ENCODE results near the gene OPRM1. TPM values are rescaled to one million over a fixed set of nuclear protein-coding genes. Genes with fewer than 3 reads are reported as not detected.

OPRM1 gene
- total RNA-seq, 1 experiment from 2014 or later = not detected

DNA sequence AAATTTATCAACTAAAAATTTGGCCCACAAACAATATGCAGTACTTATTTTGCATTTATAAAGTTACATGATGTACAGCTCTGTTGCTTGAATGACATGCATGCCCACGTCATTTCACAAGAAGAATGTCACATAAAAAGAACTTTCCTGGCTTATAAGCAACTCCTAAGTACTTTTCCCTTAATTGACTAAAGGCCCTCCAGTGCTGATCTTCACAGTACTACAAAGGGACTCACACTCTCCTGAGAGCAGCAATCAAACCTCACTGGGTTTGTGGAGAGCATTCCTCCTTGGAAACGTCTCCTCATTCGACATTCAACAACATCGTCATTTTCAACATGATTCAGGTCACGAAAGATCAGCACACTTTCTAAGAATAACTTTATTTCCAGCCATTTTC is 206.5 kb downstream of the OPRM1 start:
- H3K4me1 Mint-ChIP-seq (ENCODE audit: low read depth, unreplicated experiment) = peaks cover 8% of the 10 kb centered on the region
- BruUV-seq (replicated peaks) = no TSS peak
- no peak overlapping the region for H3K4me3 ChIP-seq (ENCODE audit: low read depth, low read length)
- intact Hi-C loops (cut with micrococcal nuclease; ENCODE audit: unreplicated experiment) = no loop called here
- no peak overlapping the region for H3K4me3 Mint-ChIP-seq (ENCODE audit: unreplicated experiment)
- no peaks in the 10 kb centered on the region for H3K9me3 ChIP-seq
- H3K9me3 Mint-ChIP-seq (ENCODE audit: unreplicated experiment) = no peaks in the 10 kb centered on the region
- H3K36me3 ChIP-seq (ENCODE audit: control insufficient read depth, insufficient read depth, low read length) = no peaks in the 10 kb centered on the region
- no peaks in the 10 kb centered on the region; the same call in 1 of the 2 replicates for H3K27me3 ChIP-seq (replicated peaks; ENCODE audit: control insufficient read depth, insufficient read depth, low read length)
- peaks cover 5% of the 10 kb centered on the region for H3K27me3 Mint-ChIP-seq (ENCODE audit: insufficient read depth, unreplicated experiment)
- H3K4me1 ChIP-seq = no peaks in the 10 kb centered on the region
- TF ChIP-seq, protein P1, sequence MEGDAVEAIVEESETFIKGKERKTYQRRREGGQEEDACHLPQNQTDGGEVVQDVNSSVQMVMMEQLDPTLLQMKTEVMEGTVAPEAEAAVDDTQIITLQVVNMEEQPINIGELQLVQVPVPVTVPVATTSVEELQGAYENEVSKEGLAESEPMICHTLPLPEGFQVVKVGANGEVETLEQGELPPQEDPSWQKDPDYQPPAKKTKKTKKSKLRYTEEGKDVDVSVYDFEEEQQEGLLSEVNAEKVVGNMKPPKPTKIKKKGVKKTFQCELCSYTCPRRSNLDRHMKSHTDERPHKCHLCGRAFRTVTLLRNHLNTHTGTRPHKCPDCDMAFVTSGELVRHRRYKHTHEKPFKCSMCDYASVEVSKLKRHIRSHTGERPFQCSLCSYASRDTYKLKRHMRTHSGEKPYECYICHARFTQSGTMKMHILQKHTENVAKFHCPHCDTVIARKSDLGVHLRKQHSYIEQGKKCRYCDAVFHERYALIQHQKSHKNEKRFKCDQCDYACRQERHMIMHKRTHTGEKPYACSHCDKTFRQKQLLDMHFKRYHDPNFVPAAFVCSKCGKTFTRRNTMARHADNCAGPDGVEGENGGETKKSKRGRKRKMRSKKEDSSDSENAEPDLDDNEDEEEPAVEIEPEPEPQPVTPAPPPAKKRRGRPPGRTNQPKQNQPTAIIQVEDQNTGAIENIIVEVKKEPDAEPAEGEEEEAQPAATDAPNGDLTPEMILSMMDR (IDR thresholded peaks at IDR 0.05; ENCODE audit: insufficient read depth in 1 of 2, low read depth in 1 of 2, low read length in 1 of 2, severe bottlenecking in 1 of 2, unreplicated experiment in 1 of 2) = no peak
- no peaks in the 10 kb centered on the region for H3K36me3 Mint-ChIP-seq (ENCODE audit: insufficient read depth, unreplicated experiment)
- CTCF ChIA-PET = no interaction called here
- no peak for DNase-seq
- POLR2A ChIA-PET = no interaction called here
- H3K27ac Mint-ChIP-seq (ENCODE audit: unreplicated experiment) = no peak overlapping the region

DNA sequence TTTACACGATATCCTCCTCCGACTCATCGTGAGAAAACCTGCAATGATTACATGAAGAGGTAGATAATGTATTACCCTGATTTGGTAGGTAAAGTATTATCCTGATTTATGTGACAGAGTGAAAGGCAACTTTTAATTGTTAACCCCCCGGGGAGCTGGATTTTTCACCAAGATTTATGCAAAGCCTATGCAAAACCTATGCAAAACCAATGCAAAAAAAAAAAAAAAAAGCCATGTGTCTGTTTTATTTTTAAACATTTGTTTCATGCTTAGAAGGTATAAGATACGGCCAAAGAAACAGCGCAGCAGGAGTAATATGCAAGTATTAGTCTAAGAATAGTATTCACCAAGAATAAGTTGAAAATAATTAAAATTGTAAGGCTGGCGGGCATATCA is 207.7 kb downstream of the OPRM1 start:
- DNase-seq = no peak
- H3K4me1 Mint-ChIP-seq (ENCODE audit: low read depth, unreplicated experiment) = peaks cover 8% of the 10 kb centered on the region
- TF ChIP-seq, protein P1 (IDR thresholded peaks at IDR 0.05; ENCODE audit: insufficient read depth in 1 of 2, low read depth in 1 of 2, low read length in 1 of 2, severe bottlenecking in 1 of 2, unreplicated experiment in 1 of 2) = no peak
- intact Hi-C loops (cut with micrococcal nuclease; ENCODE audit: unreplicated experiment) = no loop called here
- ChIA-PET POLR2A (no interaction called here), CTCF (interaction anchor here (0.6 kb wide), 1 partner anchor 94 kb away, joined by 3 read pairs; no protein-coding TSS in a partner anchor)
- H3K9me3 Mint-ChIP-seq (ENCODE audit: unreplicated experiment) = no peaks in the 10 kb centered on the region
- H3K4me3 ChIP-seq (ENCODE audit: low read depth, low read length) = no peak overlapping the region
- peaks cover 5% of the 10 kb centered on the region for H3K27me3 Mint-ChIP-seq (ENCODE audit: insufficient read depth, unreplicated experiment)
- no peak overlapping the region for H3K4me3 Mint-ChIP-seq (ENCODE audit: unreplicated experiment)
- H3K27me3 ChIP-seq (replicated peaks; ENCODE audit: control insufficient read depth, insufficient read depth, low read length) = no peaks in the 10 kb centered on the region; the same call in 1 of the 2 replicates
- H3K27ac Mint-ChIP-seq (ENCODE audit: unreplicated experiment) = no peak overlapping the region
- no peaks in the 10 kb centered on the region for H3K36me3 ChIP-seq (ENCODE audit: control insufficient read depth, insufficient read depth, low read length)
- BruUV-seq (replicated peaks) = no TSS peak
- no peaks in the 10 kb centered on the region for H3K4me1 ChIP-seq
- no peaks in the 10 kb centered on the region for H3K9me3 ChIP-seq
- no peaks in the 10 kb centered on the region for H3K36me3 Mint-ChIP-seq (ENCODE audit: insufficient read depth, unreplicated experiment)

DNA sequence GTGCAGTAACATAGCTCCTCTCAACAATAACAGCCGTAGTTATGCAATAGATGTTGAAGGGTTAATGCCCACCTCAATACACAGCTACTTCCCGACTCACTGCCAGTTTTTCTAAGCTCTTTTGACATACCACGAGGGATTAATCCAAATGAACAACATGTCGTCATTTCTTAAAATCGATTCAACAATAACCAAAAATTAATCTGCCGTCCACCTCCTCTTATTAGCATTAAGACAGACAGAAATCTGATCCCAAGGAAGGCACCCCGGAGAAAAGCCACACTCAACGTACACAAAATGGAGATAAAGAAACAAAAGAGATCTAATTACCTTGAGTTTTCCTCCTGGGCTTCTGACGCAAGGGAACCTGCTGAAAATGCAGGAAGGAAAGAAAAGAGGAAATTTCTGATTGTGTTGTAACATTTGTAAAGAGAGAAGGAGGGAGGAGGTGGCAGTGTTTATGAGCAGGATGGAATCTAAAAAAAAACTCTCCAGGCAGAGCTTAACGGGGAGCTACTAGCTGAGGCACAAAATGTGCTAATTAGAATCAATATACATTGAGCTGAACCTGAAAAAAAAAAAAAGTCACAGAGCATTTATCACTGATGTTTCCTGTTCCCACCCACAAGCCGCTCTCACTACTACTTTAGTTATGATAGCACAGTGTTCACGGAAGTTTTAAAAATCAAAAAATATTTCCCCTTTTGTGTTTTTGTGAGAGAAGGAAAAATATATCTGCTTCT is 208.2 kb downstream of the OPRM1 start:
- Histone ChIP-seq H3K9me3 (no peaks in the 10 kb centered on the region), H3K36me3 (ENCODE audit: control insufficient read depth, insufficient read depth, low read length) (no peaks in the 10 kb centered on the region), H3K27me3 (replicated peaks; ENCODE audit: control insufficient read depth, insufficient read depth, low read length) (no peaks in the 10 kb centered on the region; the same call in 1 of the 2 replicates), H3K4me3 (ENCODE audit: low read depth, low read length) (no peak overlapping the region), H3K4me1 (no peaks in the 10 kb centered on the region)
- ChIA-PET POLR2A (no interaction called here), CTCF (interaction anchor here (0.6 kb wide), 1 partner anchor 95 kb away, joined by 3 read pairs; no protein-coding TSS in a partner anchor)
- peaks cover 8% of the 10 kb centered on the region for H3K27me3 Mint-ChIP-seq (ENCODE audit: insufficient read depth, unreplicated experiment)
- no peaks in the 10 kb centered on the region for H3K9me3 Mint-ChIP-seq (ENCODE audit: unreplicated experiment)
- intact Hi-C loops (cut with micrococcal nuclease; ENCODE audit: unreplicated experiment) = no loop called here
- H3K27ac Mint-ChIP-seq (ENCODE audit: unreplicated experiment) = no peak overlapping the region
- DNase-seq = no peak
- no peaks in the 10 kb centered on the region for H3K36me3 Mint-ChIP-seq (ENCODE audit: insufficient read depth, unreplicated experiment)
- no peak overlapping the region for H3K4me3 Mint-ChIP-seq (ENCODE audit: unreplicated experiment)
- H3K4me1 Mint-ChIP-seq (ENCODE audit: low read depth, unreplicated experiment) = peaks cover 8% of the 10 kb centered on the region
- BruUV-seq (replicated peaks) = no TSS peak
- TF ChIP-seq, protein P1 (IDR thresholded peaks at IDR 0.05; ENCODE audit: insufficient read depth in 1 of 2, low read depth in 1 of 2, low read length in 1 of 2, severe bottlenecking in 1 of 2, unreplicated experiment in 1 of 2) = no peak

Measured in Caco-2 (cell line).